Upper lobe of right lung (tissue), 1 donor: ENCODE results near the gene FRA10AC1. TPM values are rescaled to one million over a fixed set of nuclear protein-coding genes. Genes with fewer than 3 reads are reported as not detected.

ENCODE experiments used
- ATAC-seq: fragments of 200-7000 bp; cut with Tn5 transposase; one replicate; pipeline ENCODE4 v1.9.1; 2020; ENCODE audit warnings: mild to moderate bottlenecking, moderate library complexity
- DNase-seq: peaks from one replicate; pipeline ENCODE4 v3.0.0-alpha.2; 2020
- H3K27ac ChIP-seq: fragments of 200-600 bp; one replicate; pipeline ENCODE4 v1.8.0; 2022
- H3K27me3 ChIP-seq: fragments of 200-600 bp; one replicate; pipeline ENCODE4 v1.8.0; 2022; ENCODE audit warnings: mild to moderate bottlenecking
- H3K36me3 ChIP-seq: fragments of 200-600 bp; one replicate; pipeline ENCODE4 v1.8.0; 2022
- H3K4me1 ChIP-seq: fragments of 200-600 bp; one replicate; pipeline ENCODE4 v1.8.0; 2022
- H3K4me3 ChIP-seq: fragments of 200-600 bp; one replicate; pipeline ENCODE4 v1.8.0; 2022; ENCODE audit warnings: mild to moderate bottlenecking
- H3K9me3 ChIP-seq: fragments of 200-600 bp; one replicate; pipeline ENCODE4 v1.8.0; 2022
- CTCF ChIP-seq: fragments of 200-600 bp; IDR thresholded peaks from one replicate; pipeline ENCODE4 v1.8.0; 2022; ENCODE audit warnings: antibody characterized with exemption
- intact Hi-C: fragments of 100-400 bp; cut with DNase I; formaldehyde crosslinking; loops from one replicate; pipeline ENCODE4 v1.11.0; 2022
- total RNA-seq: library from RNA; stranded (reverse); fragmentation: NEBNext Ultra II Directional; extraction: Animal tissue kit (Norgen Biotek cat#: 25700); gene quantifications from one replicate; pipeline ENCODE4 v1.2.1, GENCODE V29; 2021
- donor health status: DM: no; HTN: yes; CAD: no; lungs with severe emphysema.

Gene FRA10AC1
- total RNA-seq, 1 donor from 2014 or later: 12.0 TPM

- Histone ChIP-seq H3K27ac (no peak overlapping the region), H3K4me1 (peaks cover 7% of the 10 kb centered on the region), H3K27me3 (no peaks in the 10 kb centered on the region), H3K4me3 (no peak overlapping the region), H3K9me3 (no peaks in the 10 kb centered on the region), H3K36me3 (no peaks in the 10 kb centered on the region)
- DNase-seq (no peak), ATAC-seq (peak; percentile 59)
- TF ChIP-seq CTCF: no peak
- intact Hi-C loops: no loop called here
These were observed 43.1 kb upstream of the FRA10AC1 start for GRCh38 chr10:93745408-93746065.

- intact Hi-C loops: no loop called here
- peak; percentile 94 for ATAC-seq
- no peak for TF ChIP-seq CTCF
- Histone ChIP-seq H3K27ac (no peak overlapping the region), H3K4me1 (no peaks in the 10 kb centered on the region), H3K36me3 (no peaks in the 10 kb centered on the region), H3K4me3 (peak overlapping the region; percentile 31), H3K27me3 (no peaks in the 10 kb centered on the region), H3K9me3 (no peaks in the 10 kb centered on the region)
- no peak for DNase-seq
These were observed 40.4 kb upstream of the FRA10AC1 start for GRCh38 chr10:93742633-93743349.

- H3K4me1 ChIP-seq: no peaks in the 10 kb centered on the region
- ATAC-seq (no peak), DNase-seq (no peak)
- TF ChIP-seq CTCF: no peak
- H3K27me3 ChIP-seq: no peaks in the 10 kb centered on the region
- no peaks in the 10 kb centered on the region for H3K36me3 ChIP-seq
- H3K9me3 ChIP-seq: no peaks in the 10 kb centered on the region
- intact Hi-C loops: no loop called here
- H3K27ac ChIP-seq: no peak overlapping the region
- H3K4me3 ChIP-seq: no peak overlapping the region
These were observed 39.0 kb upstream of the FRA10AC1 start for GRCh38 chr10:93741367-93741766.

- H3K27me3 ChIP-seq: no peaks in the 10 kb centered on the region
- TF ChIP-seq CTCF: no peak
- DNase-seq: no peak
- no peaks in the 10 kb centered on the region for H3K36me3 ChIP-seq
- no peak overlapping the region for H3K4me3 ChIP-seq
- no peaks in the 10 kb centered on the region for H3K9me3 ChIP-seq
- H3K27ac ChIP-seq: no peak overlapping the region
- intact Hi-C loops: no loop called here
- ATAC-seq: no peak
- no peaks in the 10 kb centered on the region for H3K4me1 ChIP-seq
These were observed 23.6 kb upstream of the FRA10AC1 start for GRCh38 chr10:93726024-93726423.

- TF ChIP-seq CTCF: no peak
These were observed 20.8 kb upstream of the FRA10AC1 start for GRCh38 chr10:93723153-93723552.

More at GRCh38 chr10:93723153-93723552, 20.8 kb upstream of the FRA10AC1 start:
- Histone ChIP-seq H3K4me3 (no peak overlapping the region), H3K27ac (no peak overlapping the region), H3K4me1 (no peaks in the 10 kb centered on the region), H3K36me3 (no peaks in the 10 kb centered on the region), H3K27me3 (peaks cover 4% of the 10 kb centered on the region), H3K9me3 (no peaks in the 10 kb centered on the region)
- DNase-seq (no peak), ATAC-seq (no peak)
- intact Hi-C loops: no loop called here
